Tibial nerve (tissue), 4 donors: ENCODE data around the gene ANKS1A.

Experiments used
- EP300 ChIP-seq, 2 donors: sonication (generic); formaldehyde crosslinking; IDR thresholded peaks; one replicate each; pipeline ENCODE4 v1.6.1; 2017; ENCODE audit warnings: antibody characterized with exemption in 2 of 2, mild to moderate bottlenecking in 1 of 2
- POLR2A ChIP-seq, 2 donors: fragments of 450-650 bp; IDR thresholded peaks; one replicate each; pipeline ENCODE4 v1.6.1; 2017; ENCODE audit warnings: antibody characterized with exemption in 2 of 2, mild to moderate bottlenecking in 2 of 2, moderate library complexity in 2 of 2
- TF ChIP-seq, protein P1 (sequence below), 5 experiments: fragments of 200-600 bp in 3 of 5; fragments of 450-650 bp in 2 of 5; sonication (generic) in 3 of 5; IDR thresholded peaks; one replicate each; pipeline ENCODE4 v1.5.1; 2016 to 2019; ENCODE audit warnings: antibody characterized with exemption in 5 of 5, mild to moderate bottlenecking in 3 of 5, moderate library complexity in 2 of 5

DNA sequence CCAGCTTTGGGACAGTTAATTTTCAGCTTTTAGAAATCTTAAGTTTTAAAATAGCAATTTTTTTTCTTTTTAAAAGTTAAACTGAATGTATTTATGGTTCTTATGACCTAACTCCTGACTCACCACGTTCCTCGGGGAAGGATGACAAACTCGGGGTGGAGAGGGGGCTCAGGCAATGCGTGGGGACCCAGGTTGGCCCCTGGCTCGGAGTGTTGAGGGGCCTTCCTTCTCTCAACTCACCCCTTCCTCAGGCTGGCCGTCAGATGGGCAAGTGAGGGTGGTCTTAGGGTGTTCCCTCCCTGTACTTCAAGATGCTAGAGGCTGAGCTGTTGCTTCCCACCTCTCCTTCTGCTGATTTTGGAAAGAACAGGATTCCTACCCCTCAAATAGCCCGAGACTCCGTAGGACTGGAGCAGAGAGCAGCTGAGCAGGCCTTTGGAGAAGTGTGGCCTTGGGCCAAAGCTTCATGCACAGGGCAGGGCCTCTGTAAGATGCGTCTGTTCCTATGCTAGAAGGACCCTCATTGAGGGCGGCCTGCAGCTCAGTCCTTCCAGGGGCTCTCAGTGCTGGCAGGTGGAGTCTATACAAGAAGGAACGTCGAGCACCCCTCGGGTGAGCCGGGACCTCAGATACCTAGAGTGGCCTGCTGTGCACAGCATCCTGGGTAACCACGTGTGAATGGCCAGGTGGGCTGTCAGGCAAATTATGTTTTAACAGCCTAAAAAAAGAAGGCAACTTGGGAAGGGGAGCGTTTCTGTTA is 172.8 kb downstream of the ANKS1A start:
- TF ChIP-seq, protein P1, sequence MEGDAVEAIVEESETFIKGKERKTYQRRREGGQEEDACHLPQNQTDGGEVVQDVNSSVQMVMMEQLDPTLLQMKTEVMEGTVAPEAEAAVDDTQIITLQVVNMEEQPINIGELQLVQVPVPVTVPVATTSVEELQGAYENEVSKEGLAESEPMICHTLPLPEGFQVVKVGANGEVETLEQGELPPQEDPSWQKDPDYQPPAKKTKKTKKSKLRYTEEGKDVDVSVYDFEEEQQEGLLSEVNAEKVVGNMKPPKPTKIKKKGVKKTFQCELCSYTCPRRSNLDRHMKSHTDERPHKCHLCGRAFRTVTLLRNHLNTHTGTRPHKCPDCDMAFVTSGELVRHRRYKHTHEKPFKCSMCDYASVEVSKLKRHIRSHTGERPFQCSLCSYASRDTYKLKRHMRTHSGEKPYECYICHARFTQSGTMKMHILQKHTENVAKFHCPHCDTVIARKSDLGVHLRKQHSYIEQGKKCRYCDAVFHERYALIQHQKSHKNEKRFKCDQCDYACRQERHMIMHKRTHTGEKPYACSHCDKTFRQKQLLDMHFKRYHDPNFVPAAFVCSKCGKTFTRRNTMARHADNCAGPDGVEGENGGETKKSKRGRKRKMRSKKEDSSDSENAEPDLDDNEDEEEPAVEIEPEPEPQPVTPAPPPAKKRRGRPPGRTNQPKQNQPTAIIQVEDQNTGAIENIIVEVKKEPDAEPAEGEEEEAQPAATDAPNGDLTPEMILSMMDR (IDR thresholded peaks at IDR 0.05): no peak
- TF ChIP-seq POLR2A (IDR thresholded peaks at IDR 0.05) (no peak), EP300 (IDR thresholded peaks at IDR 0.05) (no peak)
